Psoas muscle (tissue), 8 donors: ENCODE data around the gene GSE1. TPM values are rescaled to one million over a fixed set of nuclear protein-coding genes. Genes with fewer than 3 reads are reported as not detected.

Experiments
- ATAC-seq, 4 donors: fragments of 200-7000 bp; cut with Tn5 transposase; one replicate each; pipeline ENCODE4 v1.9.1; 2020; ENCODE audit warnings: moderate library complexity in 3 of 4, mild to moderate bottlenecking in 2 of 4
- DNase-seq, 2 donors: peaks; one replicate each; pipeline ENCODE4 v3.0.0-alpha.2; 2020
- H3K27ac ChIP-seq: fragments of 200-600 bp; one replicate; pipeline ENCODE4 v1.8.0; 2022
- H3K27me3 ChIP-seq, 3 donors: fragments of 200-600 bp in 1 of 3; one replicate each; pipeline versions ENCODE4 v1.6.1 to v1.8.0; 2013 to 2022; ENCODE audit warnings: low read length in 2 of 3, mild to moderate bottlenecking in 2 of 3, moderate library complexity in 1 of 3; ENCODE audit not compliant: insufficient read depth in 3 of 3
- H3K36me3 ChIP-seq, 2 donors: fragments of 200-600 bp in 1 of 2; one replicate each; pipeline versions ENCODE4 v1.6.1 to v1.8.0; 2013 to 2022; ENCODE audit warnings: low read depth in 1 of 2, mild to moderate bottlenecking in 1 of 2, moderate library complexity in 1 of 2; ENCODE audit not compliant: insufficient read depth in 1 of 2
- H3K4me1 ChIP-seq: fragments of 200-600 bp; one replicate; pipeline ENCODE4 v1.8.0; 2022
- H3K4me3 ChIP-seq: fragments of 200-600 bp; one replicate; pipeline ENCODE4 v1.8.0; 2022; ENCODE audit warnings: mild to moderate bottlenecking
- H3K9me3 ChIP-seq: fragments of 200-600 bp; one replicate; pipeline ENCODE4 v1.8.0; 2022
- WGBS, 3 donors: extraction: QIAGEN DNeasy Blood & Tissue Kit; methylation state at CpG; one replicate each; pipeline versions ENCODE4 v1.1.6 to v1.1.7; 2013; 5-methylcytosine and 5-hydroxymethylcytosine counted together
- intact Hi-C, 2 donors: fragments of 100-400 bp; cut with DNase I; formaldehyde crosslinking; loops; one replicate each; pipeline versions ENCODE4 v1.11.0 to v1.14.2; 2022
- polyA plus RNA-seq, 3 donors: library from polyadenylated mRNA; stranded (reverse); fragments of 200-250 nt; gene quantifications; one replicate each; pipeline ENCODE4 v1.2.3, GENCODE V29; 2013
- total RNA-seq, 4 donors: library from RNA; stranded (reverse); fragmentation: NEBNext Ultra II Directional in 2 of 4; extraction: Animal tissue kit (Norgen Biotek cat#: 25700) in 2 of 4; gene quantifications; one replicate each; pipeline versions ENCODE4 v1.2.1 to v1.2.4, GENCODE V29; 2021 to 2023
- TF ChIP-seq, protein P1 (sequence below): fragments of 200-600 bp; IDR thresholded peaks from one replicate; pipeline ENCODE4 v1.8.0; 2022; ENCODE audit warnings: antibody characterized with exemption
- donor health status: healthy with polysubstance abuse.
- donor health status: DM: no; HTN: no; CAD: no; lungs with moderate emphysema.
- donor health status: Bipolar disorder and iron deficiency.
- donor health status: healthy.
- donor health status: DM: yes; HTN: yes; CAD: no.
- donor health status: DM: no; HTN: no; CAD: no.
- donor health status: DM: no; HTN: no; CAD: no.
- donor health status: DM: yes; HTN: yes; CAD: no.

The GSE1 gene
- total and polyA plus RNA-seq, 7 donors: 10.8 to 90.5 (median 47.0) TPM

DNA sequence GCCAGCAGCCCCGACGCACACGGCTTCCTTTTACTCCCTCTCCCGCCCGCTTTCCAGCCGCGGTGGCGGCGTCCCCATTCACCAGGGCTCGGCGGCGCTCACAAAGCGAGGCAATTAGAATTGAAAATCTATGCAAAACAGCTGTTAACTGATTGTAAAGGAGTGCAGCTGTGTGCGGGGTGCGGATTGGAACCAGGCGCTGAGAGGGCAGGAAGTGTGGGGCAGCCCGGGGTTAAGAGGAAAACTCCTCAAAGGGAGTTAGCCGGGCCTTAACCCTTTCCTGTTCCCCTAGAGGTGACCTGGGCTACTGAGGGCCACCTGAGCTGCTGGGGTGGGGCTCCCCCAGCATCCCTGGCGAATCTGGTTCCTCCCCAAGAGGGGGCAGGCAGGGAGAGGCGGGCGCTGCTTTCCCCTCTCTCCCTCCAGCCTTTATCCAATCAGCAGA lies 5.8 kb upstream of the GSE1 start:
- WGBS, 3 donors: 61 to 68% (median 64%) methylated on average over 19 to 21 of the region's 21 CpGs
- TF ChIP-seq, protein P1, sequence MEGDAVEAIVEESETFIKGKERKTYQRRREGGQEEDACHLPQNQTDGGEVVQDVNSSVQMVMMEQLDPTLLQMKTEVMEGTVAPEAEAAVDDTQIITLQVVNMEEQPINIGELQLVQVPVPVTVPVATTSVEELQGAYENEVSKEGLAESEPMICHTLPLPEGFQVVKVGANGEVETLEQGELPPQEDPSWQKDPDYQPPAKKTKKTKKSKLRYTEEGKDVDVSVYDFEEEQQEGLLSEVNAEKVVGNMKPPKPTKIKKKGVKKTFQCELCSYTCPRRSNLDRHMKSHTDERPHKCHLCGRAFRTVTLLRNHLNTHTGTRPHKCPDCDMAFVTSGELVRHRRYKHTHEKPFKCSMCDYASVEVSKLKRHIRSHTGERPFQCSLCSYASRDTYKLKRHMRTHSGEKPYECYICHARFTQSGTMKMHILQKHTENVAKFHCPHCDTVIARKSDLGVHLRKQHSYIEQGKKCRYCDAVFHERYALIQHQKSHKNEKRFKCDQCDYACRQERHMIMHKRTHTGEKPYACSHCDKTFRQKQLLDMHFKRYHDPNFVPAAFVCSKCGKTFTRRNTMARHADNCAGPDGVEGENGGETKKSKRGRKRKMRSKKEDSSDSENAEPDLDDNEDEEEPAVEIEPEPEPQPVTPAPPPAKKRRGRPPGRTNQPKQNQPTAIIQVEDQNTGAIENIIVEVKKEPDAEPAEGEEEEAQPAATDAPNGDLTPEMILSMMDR: no peak
- H3K27ac ChIP-seq: no peak overlapping the region
- intact Hi-C loops: loop anchor here (5.0 to 10.0 kb wide), 2 partner anchors 230 to 333 kb away; no protein-coding TSS in a partner anchor
- no peaks in the 10 kb centered on the region for H3K9me3 ChIP-seq
- DNase-seq (no peak), ATAC-seq (no peak)
- no peak overlapping the region for H3K4me3 ChIP-seq
- no peaks in the 10 kb centered on the region for H3K27me3 ChIP-seq
- no peaks in the 10 kb centered on the region for H3K36me3 ChIP-seq
- H3K4me1 ChIP-seq: peaks cover 38% of the 10 kb centered on the region

DNA sequence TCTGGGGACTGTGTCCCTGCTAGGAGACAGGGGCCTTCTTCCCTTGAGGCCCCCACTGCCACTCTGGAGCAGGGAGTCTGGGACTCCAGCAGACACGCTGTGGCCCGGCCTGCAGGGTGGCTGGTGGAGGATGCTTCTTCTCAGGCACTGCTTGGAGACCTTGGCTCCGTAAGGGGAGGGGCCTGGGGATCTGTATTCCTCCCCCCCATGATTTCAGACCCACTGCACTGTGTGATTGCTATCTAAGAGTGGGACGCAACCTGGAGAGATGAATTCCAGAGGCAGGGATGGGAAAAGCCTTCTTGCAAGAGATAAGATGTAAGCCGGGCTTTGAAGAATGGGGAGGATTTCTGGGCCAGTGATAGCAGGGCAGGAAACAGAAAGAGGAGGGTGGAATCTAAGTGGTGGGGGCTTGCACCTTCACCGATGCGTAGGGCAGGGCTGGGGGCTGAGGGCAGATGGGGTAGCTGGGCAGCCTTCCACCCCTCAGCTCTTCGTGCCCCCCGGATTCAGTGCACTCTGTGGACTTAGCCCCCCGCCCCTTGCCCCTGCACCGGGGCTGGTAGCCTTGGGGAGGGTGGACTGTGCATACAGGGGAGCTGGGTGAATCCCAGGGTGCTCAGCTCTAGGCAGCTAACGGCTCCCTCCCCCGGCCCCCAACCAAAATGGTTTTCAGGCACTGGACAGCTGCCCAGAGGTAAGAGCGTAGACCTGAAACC lies 5.2 kb upstream of the GSE1 start:
- ATAC-seq (no peak), DNase-seq (no peak)
- no peaks in the 10 kb centered on the region for H3K27me3 ChIP-seq
- no peak overlapping the region for H3K4me3 ChIP-seq
- H3K4me1 ChIP-seq: peaks cover 34% of the 10 kb centered on the region
- intact Hi-C loops: loop anchor here (5.0 to 10.0 kb wide), 2 partner anchors 231 to 333 kb away; no protein-coding TSS in a partner anchor
- TF ChIP-seq, protein P1: no peak
- H3K36me3 ChIP-seq: no peaks in the 10 kb centered on the region
- no peaks in the 10 kb centered on the region for H3K9me3 ChIP-seq
- H3K27ac ChIP-seq: no peak overlapping the region
- WGBS, 3 donors: 90% methylated on average over 12 to 14 of the region's 14 CpGs

DNA sequence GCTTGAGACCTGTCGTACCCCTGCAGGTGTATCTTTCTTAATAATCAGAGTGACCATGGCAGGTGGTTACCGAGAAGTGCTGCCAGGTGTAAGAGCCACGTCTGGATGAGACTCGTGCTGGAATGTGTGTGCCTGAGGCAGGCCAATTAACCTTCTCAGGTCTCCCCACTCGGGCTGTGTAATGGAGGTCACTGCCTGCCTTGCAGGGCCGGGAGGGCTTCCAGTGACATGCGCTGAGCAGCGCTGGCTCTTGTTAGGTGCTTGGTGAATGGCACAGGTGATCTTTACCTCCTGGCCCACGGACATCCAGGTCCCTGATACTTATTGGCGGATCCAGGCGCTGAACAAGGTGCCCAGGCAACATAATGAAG lies 4.6 kb upstream of the GSE1 start:
- H3K4me1 ChIP-seq: peaks cover 30% of the 10 kb centered on the region
- TF ChIP-seq, protein P1: no peak
- ATAC-seq (no peak), DNase-seq (no peak)
- H3K27me3 ChIP-seq: no peaks in the 10 kb centered on the region
- H3K4me3 ChIP-seq: no peak overlapping the region
- intact Hi-C loops: loop anchor here (5.0 to 10.0 kb wide), 2 partner anchors 231 to 334 kb away; no protein-coding TSS in a partner anchor
- no peak overlapping the region for H3K27ac ChIP-seq
- H3K36me3 ChIP-seq: no peaks in the 10 kb centered on the region
- 63 to 88% (median 73%) methylated on average over 11 of the region's 11 CpGs for WGBS, 3 donors
- no peaks in the 10 kb centered on the region for H3K9me3 ChIP-seq

DNA sequence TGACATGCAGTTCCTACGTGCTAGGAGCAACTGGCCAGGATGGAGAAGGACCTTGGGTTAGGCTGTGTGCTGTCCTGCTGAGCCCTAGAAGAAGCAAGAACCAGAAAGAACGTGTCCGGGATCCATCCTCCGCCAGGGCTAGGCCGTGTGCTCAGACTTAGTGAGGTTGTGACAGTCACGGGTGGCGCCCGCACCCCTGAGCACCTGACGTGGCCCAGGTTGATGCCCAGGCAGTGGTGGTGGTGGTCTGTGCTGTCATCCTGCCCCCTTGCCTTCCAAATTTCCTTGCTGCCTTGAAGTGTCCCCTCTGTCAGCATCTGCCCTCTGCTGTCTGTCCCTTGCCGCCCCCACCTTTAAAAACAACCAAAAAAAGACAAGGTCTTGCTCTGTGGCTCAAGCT lies 4.2 kb upstream of the GSE1 start:
- Histone ChIP-seq H3K9me3 (no peaks in the 10 kb centered on the region), H3K36me3 (no peaks in the 10 kb centered on the region), H3K27me3 (no peaks in the 10 kb centered on the region), H3K27ac (no peak overlapping the region), H3K4me1 (peaks cover 30% of the 10 kb centered on the region), H3K4me3 (no peak overlapping the region)
- ATAC-seq (no peak), DNase-seq (no peak)
- TF ChIP-seq, protein P1: no peak
- intact Hi-C loops: loop anchor here (5.0 to 10.0 kb wide), 2 partner anchors 232 to 334 kb away; no protein-coding TSS in a partner anchor
- WGBS, 3 donors: 93 to 100% (median 94%) methylated on average over 10 of the region's 10 CpGs
